ENCODE data around the gene GPN2.
"Not testable (repeated sequence)": the region's sequence is repeated elsewhere in the genome, so short reads cannot be mapped to it uniquely, and the experiment has no call there.

GPN2 gene

GRCh38 chr1:26857473-26858060, 32.5 kb downstream of the GPN2 start:
- DNase-seq (ENCODE audit: low read depth in 3 of 3) = no peak

GRCh38 chr1:26856604-26857469, 33.2 kb downstream of the GPN2 start:
- no peak for DNase-seq (ENCODE audit: low read depth in 3 of 3)

- no peak for DNase-seq (ENCODE audit: low read depth in 3 of 3)
These were observed 33.9 kb downstream of the GPN2 start for GRCh38 chr1:26856181-26856580.

GRCh38 chr1:26855636-26856035, 34.4 kb downstream of the GPN2 start:
- no peak for DNase-seq (ENCODE audit: low read depth in 3 of 3)

- DNase-seq (ENCODE audit: low read depth in 3 of 3) = no peak
These were observed 35.2 kb downstream of the GPN2 start for GRCh38 chr1:26854906-26855305.

DNA sequence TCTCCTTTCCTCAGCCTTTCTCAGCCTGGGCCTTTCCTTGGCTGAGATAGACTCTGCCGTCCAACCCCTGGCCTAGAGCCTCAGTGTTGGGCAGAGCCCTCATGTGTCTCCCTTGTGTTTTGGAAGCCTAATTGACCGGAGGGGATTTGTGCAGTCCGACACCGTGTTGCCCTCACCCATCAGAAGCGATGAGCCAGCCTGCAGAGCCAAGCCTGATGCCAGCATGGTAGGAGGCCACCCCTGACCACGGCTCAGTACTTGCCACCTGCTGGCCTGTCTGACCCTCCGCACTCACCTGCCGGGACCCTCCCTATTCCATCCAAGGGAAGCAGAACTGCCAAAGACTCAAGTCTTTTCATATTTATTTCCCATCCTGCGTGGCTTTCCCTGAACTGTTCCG, 36.5 kb downstream of the GPN2 start:
- no peak for DNase-seq (ENCODE audit: low read depth in 3 of 3)

GRCh38 chr1:26853156-26853555, 36.9 kb downstream of the GPN2 start:
- peak; percentile 59 to 76 (median 72) for DNase-seq (ENCODE audit: low read depth in 3 of 3)

DNA sequence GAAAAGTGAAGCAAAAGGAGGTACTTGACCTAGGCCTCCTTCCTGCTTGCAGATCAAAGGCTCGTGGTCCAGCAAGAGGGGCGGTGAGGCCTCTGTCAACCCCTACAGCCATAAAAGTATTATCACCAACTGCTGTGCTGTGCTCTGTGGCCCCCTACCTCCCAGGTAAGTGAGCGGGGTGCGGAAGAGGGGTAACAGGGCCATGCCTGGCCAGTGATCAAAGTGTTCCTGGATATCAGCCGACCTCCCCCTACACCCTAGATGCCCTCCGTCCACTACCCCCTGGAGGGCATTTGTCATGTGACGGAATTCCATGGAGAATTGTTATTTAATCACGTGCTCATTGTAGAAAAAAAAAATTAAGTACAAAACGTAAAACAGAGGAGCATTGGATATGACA, 37.4 kb downstream of the GPN2 start:
- DNase-seq (ENCODE audit: low read depth in 3 of 3) = no peak

DNA sequence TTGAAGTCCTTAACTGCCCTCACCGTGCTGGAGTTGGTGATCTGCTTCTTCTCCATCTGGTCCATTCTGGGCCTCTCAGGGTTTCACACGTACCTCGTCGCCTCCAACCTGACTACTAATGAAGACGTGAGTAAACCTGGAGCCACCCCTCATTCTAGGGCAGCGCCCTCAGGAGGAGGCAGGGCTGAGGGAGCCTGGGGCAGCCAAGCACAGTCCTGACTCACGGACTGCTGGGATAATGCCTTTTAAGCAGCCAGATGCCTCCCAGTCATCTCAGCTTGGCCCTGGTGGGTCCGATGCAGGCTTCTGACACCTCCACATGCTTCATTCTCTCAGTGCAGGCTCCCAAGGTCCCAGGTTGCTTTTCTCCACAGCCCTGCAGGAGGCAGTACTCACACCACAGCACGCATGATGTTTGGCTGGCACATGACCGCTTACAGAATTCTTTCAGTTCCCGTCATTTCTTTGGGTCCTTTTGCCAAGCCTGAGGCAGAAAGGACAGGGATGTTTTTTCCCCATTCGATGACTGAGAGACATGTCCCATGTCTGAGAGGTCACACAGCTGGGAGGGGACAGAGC, 38.9 kb downstream of the GPN2 start:
- no peak for DNase-seq (ENCODE audit: low read depth in 3 of 3)

DNA sequence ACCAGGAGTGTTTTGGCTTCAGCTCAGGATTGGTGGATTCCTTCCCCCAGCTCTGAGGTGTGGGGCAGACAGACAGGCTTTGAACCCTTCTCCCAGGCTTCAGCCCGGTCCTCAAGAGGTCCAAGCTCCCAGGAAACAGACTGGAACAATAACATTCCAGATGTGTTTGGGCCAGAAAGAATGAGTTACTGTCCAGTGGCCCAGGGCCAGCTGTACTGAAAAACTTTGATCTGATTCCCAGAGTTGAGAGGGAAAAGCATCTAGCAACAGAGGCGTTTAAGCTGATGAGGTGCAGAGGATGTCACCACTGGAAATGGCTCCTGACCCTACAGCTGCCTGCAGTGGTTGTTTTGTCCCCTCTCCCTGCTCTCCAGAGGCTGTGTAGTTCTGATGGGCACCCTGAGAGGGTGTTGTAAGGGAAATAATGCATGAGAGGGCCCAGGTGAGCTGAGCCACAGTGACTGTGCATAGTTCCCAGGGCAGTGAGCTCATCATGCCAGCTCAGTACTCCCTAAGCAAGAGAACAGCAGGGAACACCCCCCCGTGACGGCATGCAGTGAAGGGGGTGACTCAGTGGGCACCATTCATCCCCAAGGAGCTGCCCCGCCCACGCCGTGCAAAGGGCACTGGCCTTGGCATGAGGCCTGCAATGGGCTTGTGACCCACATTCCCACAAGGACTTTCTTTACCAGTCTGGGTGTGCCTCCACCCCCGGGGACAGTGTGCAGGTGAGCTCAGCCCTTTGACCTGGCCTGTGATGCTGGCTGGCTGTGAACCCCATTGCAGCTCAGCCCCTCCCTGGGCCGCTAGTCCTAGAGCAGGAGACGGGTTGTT, 40.9 kb downstream of the GPN2 start:
- DNase-seq (ENCODE audit: low read depth in 3 of 3) = no peak

GRCh38 chr1:26848499-26848898, 41.6 kb downstream of the GPN2 start:
- DNase-seq (ENCODE audit: low read depth in 3 of 3) = no peak

DNA sequence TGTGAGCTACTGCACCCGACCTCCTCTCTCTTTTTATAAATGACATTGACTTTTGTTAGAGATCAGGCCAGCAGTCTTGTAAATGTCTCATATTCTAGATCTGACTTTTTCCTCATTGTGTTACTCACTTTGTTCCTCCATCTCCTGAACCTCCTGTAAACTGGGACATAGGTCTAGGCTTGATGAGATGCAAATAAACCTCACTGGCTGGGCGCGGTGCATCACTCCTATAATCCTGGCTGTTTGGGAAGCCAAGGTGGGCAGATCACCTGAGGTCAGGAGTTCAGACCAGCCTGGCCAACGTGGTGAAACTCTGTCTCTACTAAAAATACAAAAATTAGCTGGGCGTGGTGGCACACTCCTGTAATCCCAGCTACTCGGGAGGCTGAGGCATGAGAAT, 42.3 kb downstream of the GPN2 start:
- not testable (repeated sequence) for DNase-seq (ENCODE audit: low read depth in 3 of 3)

GRCh38 chr1:26844424-26845196, 45.5 kb downstream of the GPN2 start:
- DNase-seq (ENCODE audit: low read depth in 3 of 3) = no peak

GRCh38 chr1:26839779-26840178, 50.3 kb downstream of the GPN2 start:
- DNase-seq (ENCODE audit: low read depth in 3 of 3) = no peak

DNA sequence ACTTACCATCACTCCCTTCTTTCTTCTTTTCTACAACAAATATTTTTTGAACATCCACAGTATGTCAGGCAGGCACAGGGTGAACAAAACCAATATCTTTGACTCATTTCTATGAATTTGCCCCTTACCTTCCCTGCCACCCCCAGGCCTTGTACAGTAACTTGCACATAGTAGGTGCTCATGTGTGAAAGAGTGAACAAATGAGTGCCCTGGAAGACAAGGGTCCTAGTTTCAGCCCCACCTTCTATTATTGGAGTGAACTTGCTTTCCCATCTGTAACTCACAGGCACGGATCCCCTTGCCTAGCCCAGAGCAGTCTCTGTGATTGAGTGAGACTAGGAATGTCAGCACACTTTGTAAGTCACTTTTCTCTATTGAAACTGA, 50.8 kb downstream of the GPN2 start:
- DNase-seq (ENCODE audit: low read depth in 3 of 3) = no peak

DNA sequence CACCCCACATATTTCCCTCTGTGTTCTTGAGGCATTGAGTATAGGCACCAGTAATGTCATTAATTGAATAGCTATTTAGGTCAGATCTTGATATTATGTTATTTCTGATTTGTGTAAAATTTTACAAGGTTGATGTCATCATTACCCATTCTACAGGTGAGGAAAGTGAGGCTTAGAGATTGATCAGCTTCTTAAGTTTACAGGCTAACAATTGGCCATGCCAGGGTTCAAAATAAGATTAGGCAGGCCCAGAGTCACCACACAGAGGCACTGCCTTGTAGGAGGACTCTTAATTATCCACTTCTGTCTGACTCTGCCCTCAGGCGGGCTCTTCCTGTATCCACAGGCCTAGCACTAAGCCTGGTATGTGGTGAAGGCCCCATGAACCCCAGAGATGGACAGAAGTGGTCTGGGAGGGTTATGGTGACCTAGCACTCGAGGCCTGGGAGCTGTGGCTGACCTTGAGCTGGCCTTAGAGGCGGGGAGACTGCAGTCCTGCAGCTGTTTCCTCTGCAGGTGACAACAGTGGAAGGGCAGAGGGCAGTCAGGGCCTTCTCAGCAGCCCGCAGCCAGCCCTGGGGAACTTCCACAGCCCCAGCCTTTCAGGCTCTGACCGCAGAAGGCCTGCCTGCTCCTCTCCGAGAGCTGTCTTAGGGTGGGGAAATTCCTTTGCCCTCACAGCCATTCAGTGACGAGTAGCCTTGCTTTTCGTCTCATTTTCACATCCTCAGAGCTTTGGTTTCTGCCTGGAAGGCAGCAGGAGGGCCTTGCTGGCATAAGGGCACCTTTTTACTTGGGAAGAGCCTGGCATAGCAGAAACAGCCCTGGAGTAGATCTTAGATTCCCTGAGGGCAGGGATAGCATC, 51.4 kb downstream of the GPN2 start:
- peak in 1 of 3 experiments; percentile 49 for DNase-seq (ENCODE audit: low read depth in 3 of 3)

DNA sequence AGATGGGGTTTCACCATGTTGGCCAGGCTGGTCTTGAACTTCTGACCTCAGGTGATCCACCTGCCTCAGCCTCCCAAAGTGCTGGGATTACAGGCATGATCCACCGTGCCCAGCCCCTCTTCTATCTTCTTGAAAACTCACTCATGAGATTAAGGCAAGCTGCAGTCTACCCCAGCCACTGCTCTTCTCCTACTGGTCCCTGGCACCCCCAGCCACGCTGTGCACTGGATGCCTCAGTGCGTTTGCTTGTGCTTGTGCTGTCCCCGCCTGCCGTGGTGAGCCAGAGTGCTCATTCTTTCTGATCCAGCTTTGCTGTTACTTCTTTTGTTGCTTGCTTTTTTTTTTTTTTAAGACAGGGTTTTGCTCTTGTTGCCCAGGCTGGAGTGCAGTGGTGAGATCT, 52.4 kb downstream of the GPN2 start:
- DNase-seq (ENCODE audit: low read depth in 3 of 3) = not testable (repeated sequence)

DNA sequence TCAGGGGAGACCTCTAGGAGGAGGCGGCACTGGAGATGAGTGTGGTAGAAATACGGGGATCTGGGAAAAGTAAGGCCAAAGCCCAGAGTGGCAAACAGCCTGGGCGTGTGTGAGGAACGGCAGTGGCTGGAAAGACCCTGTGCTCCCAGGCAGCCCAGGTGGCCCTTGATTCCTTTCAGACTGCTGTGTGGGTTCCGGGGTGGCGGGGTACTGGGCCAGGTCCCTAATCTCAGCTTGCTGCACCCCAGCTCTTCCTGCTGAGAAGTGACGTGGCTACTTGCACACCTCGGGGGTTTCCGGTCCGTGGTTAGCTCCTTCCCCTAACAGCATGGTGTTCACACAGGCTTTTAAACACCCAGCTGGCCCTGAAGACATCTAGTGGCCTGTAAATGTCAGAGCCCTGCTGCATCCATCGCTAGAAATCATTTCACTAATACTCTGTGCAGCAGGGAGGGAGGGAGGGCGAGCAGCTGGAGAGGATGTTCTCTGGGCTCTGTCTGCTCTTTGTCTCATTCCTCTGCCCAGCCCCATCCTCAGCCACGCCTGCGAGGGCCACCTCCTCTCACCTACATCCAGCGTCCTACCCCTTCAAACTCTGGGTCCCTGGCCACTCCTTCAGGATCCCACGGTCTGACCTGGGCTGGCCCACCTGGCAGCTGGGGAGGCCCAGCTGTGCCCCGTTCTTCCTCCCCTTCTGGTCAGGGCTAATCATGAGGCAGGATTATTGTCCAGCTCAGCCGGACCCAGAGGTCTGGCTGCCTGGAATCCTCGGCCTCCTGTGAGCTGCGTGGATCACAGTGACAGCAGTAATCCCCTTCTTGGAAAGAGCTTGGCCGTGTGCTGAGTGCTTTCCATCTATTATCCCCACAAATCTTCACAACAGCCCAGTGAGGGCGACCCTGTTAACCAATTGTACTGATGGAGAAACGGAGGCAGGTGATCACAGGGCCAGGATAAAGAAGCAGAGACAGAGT, 56.4 kb downstream of the GPN2 start:
- DNase-seq (ENCODE audit: low read depth in 3 of 3) = peak; percentile 64 to 81 (median 66)
